ENCODE data around the gene DUSP22.

DNA sequence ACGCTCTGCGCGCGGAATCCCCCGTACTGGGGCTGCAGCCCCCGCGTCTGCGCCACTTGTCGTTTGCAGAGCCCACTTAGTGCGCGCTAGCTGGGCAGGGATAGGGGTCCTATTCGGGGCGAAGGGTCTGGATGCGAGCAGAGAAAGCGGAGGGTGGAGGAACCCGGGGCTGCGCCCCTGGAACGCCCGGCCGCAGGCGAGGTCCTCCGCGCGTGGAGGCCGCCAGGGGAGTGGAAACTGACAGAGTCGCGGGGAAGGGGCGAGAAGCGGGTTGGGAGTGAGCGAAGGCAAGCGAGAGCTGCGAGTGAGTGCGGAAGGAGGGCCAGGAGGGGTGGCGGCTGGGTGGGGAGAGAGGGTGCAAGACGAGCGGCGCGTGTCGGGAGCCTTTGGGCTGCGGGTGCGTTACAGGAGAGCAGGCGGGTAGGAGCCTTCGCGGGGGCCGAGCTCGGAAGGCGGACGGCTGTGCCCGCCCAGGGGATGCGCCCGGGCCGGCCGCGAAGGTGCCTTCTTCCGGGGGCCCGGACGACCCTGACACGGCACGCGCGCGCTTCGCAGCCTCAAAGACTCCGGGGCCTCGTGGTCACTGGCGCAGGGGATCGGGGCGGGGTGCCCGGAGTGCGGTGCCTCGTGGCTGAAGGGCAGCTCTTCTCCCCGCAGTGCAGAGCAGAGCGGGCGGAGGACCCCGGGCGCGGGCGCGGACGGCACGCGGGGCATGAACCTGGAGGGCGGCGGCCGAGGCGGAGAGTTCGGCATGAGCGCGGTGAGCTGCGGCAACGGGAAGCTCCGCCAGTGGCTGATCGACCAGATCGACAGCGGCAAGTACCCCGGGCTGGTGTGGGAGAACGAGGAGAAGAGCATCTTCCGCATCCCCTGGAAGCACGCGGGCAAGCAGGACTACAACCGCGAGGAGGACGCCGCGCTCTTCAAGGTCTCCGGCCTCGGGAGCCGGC is 100.4 kb downstream of the DUSP22 start:
- no peak for TF ChIP-seq BACH2 (CRISPR knock-in tag; IDR thresholded peaks at IDR 0.05; ENCODE audit: borderline replicate concordance)
- TF ChIP-seq TOX (CRISPR knock-in tag; IDR thresholded peaks at IDR 0.05; ENCODE audit: borderline replicate concordance) = no peak
- TF ChIP-seq ZNF565 (CRISPR knock-in tag; conservative IDR thresholded peaks at IDR 0.05; ENCODE audit: low read depth) = no peak
- TF ChIP-seq CSDC2 (CRISPR knock-in tag; IDR thresholded peaks at IDR 0.05) = no peak
- TF ChIP-seq ZNF70 (CRISPR knock-in tag; IDR thresholded peaks at IDR 0.05) = no peak
- no peak for TF ChIP-seq RARB (CRISPR knock-in tag; IDR thresholded peaks at IDR 0.05)
- TF ChIP-seq, protein P1, sequence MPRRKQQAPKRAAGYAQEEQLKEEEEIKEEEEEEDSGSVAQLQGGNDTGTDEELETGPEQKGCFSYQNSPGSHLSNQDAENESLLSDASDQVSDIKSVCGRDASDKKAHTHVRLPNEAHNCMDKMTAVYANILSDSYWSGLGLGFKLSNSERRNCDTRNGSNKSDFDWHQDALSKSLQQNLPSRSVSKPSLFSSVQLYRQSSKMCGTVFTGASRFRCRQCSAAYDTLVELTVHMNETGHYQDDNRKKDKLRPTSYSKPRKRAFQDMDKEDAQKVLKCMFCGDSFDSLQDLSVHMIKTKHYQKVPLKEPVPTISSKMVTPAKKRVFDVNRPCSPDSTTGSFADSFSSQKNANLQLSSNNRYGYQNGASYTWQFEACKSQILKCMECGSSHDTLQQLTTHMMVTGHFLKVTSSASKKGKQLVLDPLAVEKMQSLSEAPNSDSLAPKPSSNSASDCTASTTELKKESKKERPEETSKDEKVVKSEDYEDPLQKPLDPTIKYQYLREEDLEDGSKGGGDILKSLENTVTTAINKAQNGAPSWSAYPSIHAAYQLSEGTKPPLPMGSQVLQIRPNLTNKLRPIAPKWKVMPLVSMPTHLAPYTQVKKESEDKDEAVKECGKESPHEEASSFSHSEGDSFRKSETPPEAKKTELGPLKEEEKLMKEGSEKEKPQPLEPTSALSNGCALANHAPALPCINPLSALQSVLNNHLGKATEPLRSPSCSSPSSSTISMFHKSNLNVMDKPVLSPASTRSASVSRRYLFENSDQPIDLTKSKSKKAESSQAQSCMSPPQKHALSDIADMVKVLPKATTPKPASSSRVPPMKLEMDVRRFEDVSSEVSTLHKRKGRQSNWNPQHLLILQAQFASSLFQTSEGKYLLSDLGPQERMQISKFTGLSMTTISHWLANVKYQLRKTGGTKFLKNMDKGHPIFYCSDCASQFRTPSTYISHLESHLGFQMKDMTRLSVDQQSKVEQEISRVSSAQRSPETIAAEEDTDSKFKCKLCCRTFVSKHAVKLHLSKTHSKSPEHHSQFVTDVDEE (CRISPR knock-in tag; IDR thresholded peaks at IDR 0.05) = no peak
